Retinal pigment epithelial cell (primary cell): ENCODE results near the gene GCSAM.
A peak's percentile ranks its signal among the peaks of the same experiment; 100 is the strongest.

ENCODE experiments used
- DNase-seq: peaks from one replicate; pipeline ENCODE4 v3.0.0-alpha.2; 2010; ENCODE audit warnings: low read depth
- H3K4me3 ChIP-seq: 2 replicates; pipeline ENCODE4 v1.5.1; 2011; ENCODE audit warnings: mild to moderate bottlenecking, low read length, control low read depth, moderate library complexity
- TF ChIP-seq, protein P1 (sequence below): conservative IDR thresholded peaks from 2 replicates; pipeline ENCODE4 v1.5.1; 2011; ENCODE audit warnings: low read depth, low read length, control low read depth, inconsistent platforms

Gene GCSAM

DNA sequence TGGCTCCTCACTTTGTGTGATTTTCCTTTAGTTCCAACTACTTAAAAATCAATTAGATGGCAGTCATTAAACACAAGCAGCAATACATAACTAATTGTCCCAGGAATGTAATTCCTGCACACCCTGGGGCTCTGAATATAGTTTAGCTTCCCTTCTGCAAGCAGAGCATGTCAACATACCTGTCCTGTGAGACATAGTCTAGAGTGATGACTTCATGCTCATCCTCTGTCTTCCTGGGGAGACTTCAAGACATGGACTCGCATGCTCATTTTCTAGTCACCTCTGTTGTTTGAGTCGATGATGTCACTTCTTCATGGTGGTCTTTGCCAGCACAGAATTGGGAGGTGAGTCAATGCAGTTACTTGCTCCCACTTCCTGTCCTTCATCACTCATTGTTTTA lies 31.1 kb downstream of the GCSAM start:
- H3K4me3 ChIP-seq: no peak overlapping the region
- DNase-seq: no peak
- TF ChIP-seq, protein P1, sequence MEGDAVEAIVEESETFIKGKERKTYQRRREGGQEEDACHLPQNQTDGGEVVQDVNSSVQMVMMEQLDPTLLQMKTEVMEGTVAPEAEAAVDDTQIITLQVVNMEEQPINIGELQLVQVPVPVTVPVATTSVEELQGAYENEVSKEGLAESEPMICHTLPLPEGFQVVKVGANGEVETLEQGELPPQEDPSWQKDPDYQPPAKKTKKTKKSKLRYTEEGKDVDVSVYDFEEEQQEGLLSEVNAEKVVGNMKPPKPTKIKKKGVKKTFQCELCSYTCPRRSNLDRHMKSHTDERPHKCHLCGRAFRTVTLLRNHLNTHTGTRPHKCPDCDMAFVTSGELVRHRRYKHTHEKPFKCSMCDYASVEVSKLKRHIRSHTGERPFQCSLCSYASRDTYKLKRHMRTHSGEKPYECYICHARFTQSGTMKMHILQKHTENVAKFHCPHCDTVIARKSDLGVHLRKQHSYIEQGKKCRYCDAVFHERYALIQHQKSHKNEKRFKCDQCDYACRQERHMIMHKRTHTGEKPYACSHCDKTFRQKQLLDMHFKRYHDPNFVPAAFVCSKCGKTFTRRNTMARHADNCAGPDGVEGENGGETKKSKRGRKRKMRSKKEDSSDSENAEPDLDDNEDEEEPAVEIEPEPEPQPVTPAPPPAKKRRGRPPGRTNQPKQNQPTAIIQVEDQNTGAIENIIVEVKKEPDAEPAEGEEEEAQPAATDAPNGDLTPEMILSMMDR: no peak

DNA sequence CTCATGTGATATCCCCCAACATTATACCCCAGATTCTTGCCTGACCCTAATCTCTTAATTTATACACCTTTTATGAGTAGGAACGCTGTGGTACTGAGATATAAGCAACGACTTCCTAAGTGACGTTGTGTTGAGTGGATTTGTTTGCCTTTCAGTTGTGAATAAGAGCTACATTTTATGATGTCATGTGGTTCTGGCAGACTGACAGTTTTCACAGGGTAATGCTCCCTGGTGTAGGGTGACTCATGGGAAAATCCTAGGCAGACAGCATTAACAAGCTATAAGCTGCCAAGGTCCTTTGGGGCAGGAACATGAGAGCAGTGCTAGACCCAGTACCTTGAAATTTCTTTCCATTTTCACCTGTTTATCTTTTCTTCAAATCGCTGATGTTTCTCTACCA lies 35.7 kb downstream of the GCSAM start:
- DNase-seq: peak; percentile 100
- H3K4me3 ChIP-seq: no peak overlapping the region
- TF ChIP-seq, protein P1: no peak

DNA sequence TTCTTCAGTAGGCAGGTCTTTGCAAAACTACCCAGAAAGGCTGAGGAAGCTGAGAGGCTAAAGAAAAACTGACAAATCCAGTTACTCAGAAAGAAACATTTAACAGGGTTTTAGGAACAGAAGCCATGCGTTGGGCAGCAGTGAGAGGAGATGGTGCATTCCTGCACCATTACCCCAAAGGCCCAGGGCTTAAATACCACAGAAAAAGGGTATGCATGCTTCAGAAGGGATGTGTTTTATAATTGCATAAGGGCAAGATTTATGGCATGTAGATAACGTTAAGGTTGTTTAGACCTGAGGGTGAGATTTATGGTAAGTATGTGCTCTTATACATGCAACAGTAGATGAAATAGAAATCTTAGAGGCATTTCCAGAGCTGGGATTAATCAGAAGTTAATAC lies 36.9 kb downstream of the GCSAM start:
- no peak overlapping the region for H3K4me3 ChIP-seq
- TF ChIP-seq, protein P1: no peak
- DNase-seq: no peak

DNA sequence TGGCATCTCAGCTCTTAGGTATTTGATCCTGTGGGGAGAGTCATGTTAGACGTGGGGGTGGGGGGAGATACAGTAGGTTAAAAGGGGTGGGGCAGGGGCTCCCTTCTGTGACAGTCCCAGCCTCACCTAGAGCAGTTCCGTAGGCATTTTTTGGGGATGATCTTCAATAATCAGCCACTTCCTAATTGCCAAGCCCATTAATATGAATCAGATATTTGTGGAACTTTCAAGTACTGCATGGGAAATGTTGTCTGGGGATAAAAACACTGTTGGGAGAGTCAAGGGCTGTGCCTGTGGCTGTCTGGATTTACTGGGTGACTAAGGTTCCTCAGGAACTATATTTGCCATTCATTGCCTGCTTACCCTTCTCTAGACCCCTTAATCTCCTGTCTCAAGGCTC lies 37.3 kb downstream of the GCSAM start:
- H3K4me3 ChIP-seq: no peak overlapping the region
- DNase-seq: peak; percentile 85
- TF ChIP-seq, protein P1: no peak

DNA sequence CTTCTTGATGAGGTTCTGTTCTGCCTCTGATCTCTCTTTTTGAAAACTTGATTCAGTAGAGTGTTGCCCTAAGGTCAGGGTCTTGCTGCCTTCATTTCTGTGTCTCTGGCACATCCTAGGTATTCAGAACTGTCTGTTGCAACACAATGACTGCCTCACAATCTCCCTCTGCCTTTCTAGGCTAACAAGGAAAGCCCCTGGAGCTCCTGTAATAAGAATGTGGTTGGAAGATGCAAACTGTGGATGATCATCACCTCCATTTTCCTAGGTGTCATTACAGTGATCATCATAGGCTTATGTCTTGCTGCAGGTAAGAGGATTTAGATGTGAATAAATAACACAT lies 39.9 kb downstream of the GCSAM start:
- TF ChIP-seq, protein P1: no peak
- no peak overlapping the region for H3K4me3 ChIP-seq
- no peak for DNase-seq

DNA sequence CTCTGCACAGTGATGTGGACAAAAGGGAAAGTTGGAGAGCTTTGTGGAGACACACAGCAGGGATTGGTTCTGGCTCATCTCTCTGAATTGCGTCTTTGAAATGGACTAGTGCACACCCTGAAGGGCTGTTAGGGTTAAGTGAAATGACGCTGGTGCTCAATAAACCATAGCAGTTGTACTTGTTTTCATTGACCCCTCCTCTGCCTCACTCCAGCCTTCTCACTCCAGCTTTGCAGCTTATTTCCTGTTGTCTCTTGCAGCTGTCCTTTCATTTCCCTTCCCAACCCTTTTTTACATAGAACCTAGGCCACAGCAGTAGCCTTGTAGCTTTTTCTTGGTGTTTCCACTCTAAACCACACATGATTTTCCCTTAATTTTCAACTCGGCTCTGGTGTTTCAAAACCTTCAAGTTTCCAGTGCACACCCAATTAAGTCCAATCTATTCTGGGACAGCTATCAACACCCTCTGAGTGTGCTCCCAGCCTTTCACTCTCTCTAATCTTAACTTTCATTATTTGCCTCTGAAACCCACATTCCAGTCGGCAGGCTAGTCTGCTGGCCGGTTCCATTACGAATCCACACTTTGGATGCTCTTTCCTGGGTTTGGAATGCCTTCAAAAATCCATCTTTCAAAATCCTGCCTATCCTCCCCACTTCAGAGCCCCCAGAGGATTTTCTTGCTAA lies 40.4 kb downstream of the GCSAM start:
- DNase-seq: no peak
- no peak overlapping the region for H3K4me3 ChIP-seq
- TF ChIP-seq, protein P1: no peak

DNA sequence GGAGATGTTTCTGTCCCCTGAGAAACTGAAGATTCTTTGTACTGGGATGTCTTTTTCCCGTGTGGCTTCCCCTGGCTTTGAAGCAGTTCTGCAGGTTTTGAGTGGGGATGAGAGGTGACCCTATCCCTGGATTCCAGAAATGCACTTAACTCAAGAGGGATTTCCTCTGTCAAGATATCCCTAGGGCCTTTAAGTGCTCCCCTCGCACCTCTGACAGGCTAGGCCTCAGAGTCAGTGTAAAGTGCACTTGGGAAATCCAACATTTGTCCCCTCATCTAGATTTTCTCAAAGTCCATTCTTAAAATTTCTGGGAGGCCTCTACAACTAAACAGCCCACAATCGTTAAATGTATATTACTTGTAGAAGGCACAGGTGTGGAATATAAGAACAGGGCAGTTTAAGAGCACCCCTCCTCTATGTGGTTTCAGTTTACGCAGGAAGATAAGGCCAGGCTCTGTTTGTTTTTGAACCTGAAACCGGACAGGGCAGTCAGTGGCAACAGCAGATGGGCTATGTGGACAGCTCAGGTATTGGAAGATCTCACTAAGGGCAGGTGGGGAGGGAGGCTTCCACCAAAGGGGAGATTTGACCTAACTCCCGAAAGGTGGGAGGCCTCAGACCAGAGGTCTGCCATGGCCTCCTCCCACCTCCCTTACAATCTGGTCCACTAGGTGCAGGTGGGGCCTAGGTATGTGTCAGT lies 42.0 kb downstream of the GCSAM start:
- H3K4me3 ChIP-seq: no peak overlapping the region
- TF ChIP-seq, protein P1: no peak
- no peak for DNase-seq
